DND-41 (cell line): ENCODE measurements around the gene FRMPD1.

Source experiments
- CTCF ChIP-seq: IDR thresholded peaks from 2 replicates; pipeline ENCODE4 v1.5.1; 2012; ENCODE audit warnings: borderline replicate concordance, low read length, moderate library complexity, mild to moderate bottlenecking; ENCODE audit not compliant: poor library complexity, severe bottlenecking; ENCODE audit errors: extremely low read depth
- EZH2 ChIP-seq: IDR thresholded peaks from 3 replicates; pipeline ENCODE4 v1.6.1; 2012; ENCODE audit warnings: borderline replicate concordance, low read depth, mild to moderate bottlenecking, moderate library complexity, low read length, inconsistent platforms; ENCODE audit not compliant: severe bottlenecking

- no peak for TF ChIP-seq CTCF
- no peak for TF ChIP-seq EZH2
Measured at GRCh38 chr9:37645903-37646506, 4.7 kb upstream of the FRMPD1 start.
